Dermis blood vessel endothelial cell (primary cell): Measurements from ENCODE around the gene FAM110D. TPM values are rescaled to one million over a fixed set of nuclear protein-coding genes. Genes with fewer than 3 reads are reported as not detected.

Source experiments
- DNase-seq: peaks from one replicate; pipeline ENCODE4 v3.0.0; 2010
- total RNA-seq: library from RNA; depleted of rRNA; stranded (reverse); fragments of >200 nt; gene quantifications from 2 replicates; pipeline ENCODE4 v1.2.3, GENCODE V29; 2014

FAM110D gene
- 11.6 and 12.9 TPM in 2 replicates for total RNA-seq

DNA sequence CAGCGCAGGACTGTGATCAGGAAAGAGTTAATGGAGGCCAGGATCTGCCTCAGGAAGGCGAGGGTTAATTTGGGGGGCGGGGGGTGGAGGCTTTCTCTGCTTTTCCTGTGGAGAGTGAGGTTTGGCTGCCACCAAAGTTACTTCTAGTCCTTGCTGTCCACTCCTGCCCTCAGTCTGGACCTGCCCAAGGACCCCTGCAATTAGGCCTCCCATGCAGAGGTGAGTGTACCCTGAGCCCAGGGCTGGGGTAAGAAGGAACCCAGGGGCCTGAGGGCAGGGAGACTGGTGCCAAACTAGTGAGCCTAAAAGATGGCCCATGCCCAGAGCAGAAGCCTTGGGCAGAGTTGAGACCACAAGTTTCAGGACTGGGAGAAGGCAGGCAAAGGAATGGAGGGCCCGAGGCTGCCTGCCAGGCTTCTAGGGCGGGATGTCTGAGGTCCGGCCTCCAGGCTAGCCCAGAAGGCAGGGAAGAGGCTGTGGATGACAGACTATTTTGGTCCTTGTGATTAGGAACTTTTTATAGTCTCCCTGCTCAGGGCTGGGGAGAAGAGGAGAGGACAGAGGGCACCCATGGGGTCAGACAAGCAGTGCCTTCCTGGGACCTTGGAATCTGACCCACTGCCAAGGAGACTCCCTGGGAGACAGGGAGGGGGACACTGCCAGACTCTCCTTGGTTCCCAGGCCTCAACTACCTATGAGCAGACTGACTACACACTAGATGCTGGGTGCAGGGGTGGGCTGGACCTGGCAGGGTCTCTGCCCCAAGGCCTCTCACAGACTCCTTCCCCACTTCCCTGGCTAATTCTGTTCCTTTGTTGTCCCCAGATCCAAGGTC lies at the start of gene FAM110D:
Gene FAM110D (plus strand): TSS at position 172 of the 835 bp plus-strand sequence. CDS start 2,213 bp downstream, outside the sequence.
- DNase-seq, result peak; percentile 50

DNA sequence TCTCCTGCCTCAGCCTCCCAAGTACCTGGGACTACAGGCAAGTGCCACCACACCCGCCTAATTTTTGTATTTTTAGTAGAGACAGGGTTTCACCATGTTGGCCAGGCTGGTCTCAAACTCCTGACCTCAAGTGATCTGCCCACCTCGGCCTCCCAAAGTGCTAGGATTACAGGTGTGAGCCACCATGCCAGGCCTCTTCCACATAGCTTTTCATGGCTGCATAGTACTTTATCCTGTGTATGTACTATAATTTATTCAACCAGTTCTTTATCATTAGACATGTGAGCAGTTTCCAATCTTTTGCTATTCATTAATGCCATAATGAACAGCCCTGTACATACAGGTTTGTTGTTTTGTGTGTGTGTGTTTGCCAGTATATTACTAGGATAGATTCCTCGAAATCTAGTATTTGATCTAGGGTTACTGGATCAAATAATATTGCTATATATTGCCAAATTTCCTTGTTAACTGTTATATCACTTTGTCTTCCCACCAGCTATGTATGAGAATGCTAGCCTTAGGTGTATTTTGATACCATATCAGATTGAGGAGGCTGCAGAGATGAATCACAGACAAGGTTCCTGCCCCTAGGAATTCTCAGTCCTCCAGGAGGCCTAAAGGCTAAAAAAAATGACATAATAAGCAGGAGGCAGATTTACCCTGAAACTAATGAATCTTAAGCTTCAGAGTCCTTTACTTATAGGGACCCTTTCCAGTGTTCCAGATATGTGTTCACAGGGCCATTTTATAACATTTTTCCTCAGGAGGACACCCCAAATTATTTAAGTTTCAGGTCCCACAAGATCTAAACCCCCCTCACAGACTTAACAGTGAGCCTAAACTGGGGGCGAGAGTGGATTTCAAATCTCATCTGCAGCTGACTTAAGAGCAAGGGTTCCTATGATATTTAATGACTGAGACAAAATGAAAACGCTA lies 49.4 kb upstream of the FAM110D start:
- no peak for DNase-seq

DNA sequence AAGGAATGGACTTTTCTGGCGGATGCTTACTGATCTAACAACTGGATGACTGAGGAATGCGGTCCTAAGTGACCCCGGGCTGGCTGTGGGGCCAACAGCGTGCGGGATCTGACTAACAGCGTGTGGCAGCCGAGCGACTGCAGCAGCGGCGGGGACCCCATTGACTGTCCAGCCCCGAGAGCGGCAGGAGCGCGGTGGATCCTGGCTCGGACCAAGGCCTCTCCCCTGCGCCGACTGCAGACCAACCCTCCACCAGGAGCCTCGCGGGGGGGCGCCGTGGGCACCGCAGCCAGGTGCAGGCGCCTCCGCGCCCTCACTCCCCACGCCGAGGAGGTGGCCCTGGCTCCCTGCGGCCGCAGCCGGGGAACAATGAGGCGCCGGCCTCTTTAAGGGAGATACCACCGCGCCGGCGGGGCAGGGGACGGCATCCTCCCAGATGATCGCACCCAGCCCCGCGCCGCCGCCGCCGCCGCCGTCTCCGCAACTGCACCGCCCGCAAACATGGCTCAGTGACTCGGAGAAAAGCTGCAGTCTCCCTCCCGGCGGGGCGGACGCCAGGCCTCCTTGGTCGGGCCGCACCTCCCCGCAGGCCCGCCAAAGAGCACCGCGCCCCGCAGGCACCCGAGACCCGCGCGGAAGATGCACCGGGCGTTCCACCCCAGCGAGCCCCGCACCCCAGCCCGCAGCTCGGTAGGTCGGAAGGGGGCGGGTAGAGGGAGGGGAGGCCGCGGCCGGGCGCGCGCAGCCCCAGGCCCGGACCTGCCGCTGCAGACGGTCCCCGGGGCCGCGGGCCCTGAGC lies 47.9 kb upstream of the FAM110D start:
- peak; percentile 77 for DNase-seq

DNA sequence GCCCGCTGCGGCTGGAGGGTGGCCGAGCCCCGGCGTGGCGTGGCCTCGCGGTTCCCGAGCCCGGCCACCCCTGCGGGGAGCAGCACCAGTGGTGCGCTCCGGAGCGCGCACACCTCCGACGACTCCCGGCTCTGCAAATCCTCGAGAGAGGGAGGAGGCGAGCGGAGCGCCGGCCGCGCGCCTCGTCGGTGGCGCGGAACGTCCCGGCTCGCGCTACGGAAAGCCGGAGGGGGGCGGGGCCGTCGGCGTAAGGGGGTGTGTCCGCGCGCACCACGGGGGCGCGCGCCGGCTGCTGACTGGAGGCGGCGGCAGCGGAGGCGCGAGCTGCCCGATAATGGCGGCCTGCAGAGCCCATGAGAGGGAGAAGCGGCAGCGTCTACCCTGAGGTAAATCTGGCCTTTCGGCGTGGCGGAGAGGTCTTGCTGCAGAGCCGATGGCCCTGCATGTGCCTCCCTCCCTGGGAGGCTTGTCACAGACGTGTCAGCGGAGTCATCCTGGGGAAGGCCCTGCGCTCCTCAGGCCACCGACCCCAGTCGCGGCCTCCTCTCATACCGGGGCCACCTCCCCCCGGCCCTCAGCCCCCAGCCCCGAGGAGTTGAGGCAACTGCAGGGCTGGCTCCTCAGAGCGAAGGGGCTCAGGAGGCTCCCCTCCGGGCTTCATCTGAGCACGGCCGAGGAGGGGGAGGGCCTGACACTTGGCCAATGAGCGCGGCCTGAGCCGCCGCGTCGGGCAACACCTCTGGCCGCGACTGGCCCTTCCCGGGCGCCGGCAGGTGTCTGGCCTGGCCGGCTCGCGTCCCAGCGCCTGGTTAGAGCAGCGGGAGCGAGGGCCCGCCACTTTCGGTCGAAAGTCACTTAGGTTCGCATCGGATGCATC lies 47.1 kb upstream of the FAM110D start, which contains the start of gene PDIK1L:
Gene PDIK1L (plus strand): TSS at position 295 of the 877 bp plus-strand sequence. CDS start 2,485 bp downstream, outside the sequence.
- peak; percentile 98 for DNase-seq

DNA sequence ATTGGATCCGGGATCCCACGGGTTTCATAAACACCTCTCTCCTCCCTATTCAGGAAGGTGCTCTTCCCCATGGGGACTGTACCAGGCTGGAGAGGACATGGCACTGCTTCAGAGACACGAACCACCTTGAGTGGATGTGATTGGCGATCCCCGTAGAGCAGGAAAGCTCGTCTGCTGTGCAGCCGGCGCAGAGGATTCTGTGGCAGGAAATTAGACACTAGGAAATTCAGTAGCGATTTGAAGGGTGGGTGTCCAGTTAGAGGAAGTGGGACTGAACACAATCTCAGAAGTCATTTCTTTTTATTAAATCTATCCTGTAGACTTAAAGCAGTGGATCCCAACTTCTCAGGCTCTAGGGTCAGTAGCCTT lies 46.5 kb upstream of the FAM110D start:
- DNase-seq, result peak; percentile 41

DNA sequence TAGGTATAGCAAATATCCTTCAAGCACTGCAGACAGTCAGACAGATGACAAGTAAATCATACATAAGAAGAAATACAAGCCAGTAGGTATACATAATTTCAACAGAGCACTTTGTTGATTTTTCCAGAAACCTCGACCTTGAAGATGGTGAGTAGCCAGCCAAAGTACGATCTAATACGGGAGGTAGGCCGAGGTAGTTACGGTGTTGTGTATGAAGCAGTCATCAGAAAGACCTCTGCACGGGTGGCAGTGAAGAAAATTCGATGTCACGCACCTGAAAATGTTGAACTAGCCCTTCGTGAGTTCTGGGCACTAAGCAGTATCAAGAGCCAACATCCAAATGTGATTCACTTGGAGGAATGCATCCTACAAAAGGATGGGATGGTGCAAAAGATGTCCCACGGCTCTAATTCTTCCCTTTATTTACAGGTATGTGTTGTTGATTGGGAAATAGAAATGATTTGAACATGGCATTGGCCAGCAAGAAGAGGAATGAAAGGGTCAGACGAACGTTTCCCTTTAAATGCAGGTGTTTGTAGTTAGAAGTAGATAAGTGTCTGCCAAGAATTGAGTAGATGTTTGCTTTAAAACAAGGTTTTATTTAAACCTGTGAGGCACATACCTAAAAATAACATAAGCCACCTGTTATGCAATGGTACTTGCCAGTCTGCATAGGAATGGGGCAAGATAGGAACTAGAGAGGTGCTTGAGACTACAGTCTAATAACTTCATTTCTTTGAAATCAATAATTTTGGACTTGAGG lies 44.5 kb upstream of the FAM110D start:
- DNase-seq, result no peak

DNA sequence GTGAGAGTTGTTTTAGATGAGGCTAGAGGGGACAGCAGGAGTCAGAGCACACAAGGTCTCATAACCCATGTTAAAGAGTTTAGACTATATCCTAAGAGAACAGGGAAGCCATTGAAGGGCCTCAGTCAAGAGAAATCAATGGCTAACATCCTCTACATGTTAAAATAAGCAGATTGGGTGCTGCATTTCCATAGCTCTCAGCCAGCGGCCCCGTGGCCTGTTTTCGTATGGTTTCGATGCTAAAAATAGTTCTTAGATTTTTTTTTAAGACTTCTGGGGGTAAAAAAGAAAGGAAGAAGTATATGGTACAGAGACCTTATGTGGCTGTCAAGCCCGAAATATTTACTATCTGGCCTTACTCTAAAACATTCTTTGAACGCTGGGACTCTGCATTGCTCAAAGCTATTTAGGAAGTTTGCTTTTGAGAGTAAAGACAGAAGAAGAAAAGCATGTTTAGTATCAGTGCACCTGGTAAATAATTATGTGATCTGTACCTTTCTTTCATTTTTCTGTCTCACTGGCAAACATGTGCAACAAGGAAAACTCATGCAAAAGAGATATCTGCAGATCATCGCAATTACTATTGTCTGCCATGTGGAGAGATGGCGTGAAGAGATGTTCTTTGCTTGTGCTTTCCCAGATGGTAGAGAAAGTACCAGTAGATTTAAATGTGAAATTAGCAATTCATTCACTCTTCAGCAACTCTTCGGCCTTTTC lies 38.8 kb upstream of the FAM110D start:
- no peak for DNase-seq

DNA sequence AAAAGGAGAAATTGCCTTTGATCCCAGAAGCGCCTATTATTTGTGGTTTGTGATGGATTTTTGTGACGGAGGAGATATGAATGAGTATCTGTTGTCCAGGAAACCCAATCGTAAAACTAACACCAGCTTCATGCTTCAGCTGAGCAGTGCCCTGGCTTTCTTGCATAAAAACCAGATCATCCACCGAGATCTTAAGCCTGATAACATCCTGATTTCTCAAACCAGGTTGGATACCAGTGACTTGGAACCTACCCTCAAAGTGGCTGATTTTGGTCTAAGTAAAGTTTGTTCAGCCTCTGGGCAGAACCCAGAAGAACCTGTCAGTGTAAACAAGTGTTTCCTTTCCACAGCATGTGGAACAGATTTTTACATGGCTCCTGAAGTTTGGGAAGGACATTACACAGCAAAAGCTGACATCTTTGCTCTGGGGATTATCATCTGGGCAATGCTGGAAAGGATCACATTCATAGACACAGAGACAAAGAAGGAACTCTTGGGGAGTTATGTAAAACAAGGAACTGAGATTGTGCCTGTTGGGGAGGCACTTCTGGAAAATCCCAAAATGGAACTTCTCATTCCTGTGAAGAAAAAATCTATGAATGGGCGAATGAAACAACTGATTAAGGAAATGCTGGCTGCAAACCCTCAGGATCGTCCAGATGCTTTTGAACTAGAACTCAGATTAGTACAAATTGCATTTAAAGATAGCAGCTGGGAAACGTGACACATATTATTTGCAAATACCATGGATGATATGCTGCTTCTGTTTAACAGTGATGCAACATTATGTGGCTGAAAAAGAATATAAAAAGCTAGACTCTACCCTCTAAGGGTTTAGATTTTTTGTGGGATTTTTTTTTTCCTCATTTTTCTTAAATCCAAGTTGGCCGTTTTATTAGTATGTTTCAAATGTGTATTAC lies 36.8 kb upstream of the FAM110D start:
- no peak for DNase-seq

DNA sequence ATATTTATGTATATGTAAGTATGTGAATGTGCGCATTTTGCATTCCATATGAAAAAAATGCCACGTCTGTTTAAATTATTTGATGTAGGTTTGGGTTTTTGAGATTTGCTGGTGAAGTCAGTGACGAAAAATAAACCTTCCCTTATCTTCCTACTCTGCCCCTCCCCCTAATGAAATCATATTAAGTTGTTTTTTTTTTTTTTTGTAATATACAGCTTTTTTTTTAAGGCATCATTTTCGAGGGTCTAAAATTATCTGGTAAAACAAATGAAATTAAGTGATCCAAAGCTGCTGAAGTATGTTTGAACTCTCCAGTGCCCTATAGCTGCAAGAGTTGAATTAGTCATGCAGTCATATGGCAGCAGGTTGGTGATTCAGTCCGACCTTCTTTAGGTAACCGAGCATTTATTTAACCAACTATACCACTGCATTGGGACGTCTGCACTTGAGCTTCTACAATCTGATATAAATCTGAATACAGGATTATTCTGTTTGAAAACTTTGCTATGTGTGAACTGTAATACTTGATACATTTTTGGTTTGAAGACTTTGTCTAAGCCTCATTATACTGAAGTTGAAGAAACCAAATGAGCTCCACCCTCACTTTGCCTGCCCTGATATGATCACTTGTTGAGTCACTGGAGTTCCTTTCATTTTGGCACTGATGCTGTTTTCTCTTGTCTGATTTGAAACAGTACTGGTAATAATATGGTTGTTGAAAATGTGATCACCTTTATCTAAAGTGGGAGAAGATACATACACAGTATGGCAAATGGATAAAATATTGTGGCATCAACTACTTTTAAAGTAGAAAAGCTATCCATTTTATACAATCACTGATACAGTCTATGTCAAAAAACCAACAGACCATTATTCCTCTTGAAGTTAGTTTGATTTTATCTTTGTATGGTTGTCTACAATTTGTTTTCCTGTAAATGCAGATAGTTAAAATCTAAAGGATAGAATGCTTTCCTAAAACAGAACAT lies 35.6 kb upstream of the FAM110D start:
- peak; percentile 45 for DNase-seq

DNA sequence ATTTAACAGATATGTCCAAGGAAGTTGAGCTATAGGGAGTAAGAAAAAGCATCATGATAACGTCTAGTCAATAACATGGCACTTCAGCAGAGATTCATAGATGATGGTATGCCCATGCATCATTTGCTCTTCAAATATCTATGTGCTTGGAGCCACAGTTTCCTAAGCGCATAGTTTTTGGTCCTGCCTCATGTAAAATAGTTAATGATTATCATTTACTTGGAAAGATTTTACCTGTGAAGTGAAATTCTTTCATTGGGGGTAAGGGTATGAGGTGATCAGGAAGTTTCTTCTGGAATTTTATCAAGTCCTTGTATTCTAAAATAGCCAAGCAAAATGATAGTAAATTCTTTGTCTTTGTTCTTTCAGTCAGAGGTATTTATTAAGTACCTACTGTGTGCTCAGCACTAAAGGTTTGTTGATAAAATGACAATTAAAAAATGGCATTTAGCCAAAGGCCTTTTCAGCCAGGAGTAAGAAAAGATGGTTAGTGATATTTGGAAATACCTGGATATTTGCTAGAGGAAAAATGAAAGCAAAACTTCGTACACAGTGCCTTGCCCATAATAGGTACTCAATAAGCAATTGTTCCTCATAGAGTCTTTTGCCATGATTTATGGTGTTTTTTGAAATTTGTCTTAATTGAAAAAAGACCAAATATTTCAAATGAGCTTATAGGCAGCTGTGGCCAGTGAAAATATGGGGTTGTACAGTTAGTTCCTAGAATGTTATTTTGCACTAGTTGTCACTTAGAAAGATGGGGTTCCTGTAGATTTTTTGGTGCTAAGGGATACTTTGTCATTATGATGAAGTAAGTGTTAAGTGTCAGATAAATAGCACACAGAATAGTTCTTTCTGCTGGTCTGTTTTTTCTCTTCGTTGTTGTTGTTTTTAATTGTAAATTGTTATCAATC lies 34.2 kb upstream of the FAM110D start:
- DNase-seq, result no peak

DNA sequence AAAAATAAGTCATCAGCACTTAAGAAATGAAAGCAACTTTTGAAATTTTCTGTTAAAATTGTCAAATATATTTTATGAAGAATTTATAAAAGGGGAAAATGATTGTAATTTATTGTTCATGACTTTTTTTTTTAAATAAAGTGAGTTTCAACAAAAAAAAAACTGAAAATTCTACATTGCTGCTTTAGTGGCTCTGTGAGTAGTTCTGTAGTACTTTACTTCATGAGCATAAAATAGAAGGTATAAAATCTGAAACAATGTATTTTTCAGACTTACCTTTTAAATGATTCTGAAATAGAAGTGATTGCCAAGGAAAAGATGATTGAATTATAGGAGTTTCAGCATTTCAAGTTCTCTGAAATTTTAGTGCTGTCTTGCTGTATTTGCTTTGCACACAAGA lies 33.5 kb upstream of the FAM110D start:
- no peak for DNase-seq

DNA sequence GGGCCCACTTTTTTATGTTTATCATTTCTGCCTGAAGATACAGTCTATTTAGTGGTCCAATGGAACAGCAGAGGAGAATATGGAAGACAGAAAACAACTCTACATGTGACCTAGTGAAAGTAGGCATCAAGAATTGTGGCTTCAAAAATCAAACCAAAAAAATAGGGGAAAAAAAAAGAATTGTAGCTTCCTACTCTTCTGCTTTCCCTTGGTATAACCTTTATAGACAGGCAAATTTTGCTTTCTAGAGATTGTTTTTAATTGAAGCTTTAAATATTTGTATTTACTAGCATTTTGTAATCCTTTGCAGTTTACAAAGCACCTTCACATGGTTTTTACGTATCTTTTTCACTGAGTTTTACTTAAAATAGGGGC lies 32.9 kb upstream of the FAM110D start:
- DNase-seq, result no peak

DNA sequence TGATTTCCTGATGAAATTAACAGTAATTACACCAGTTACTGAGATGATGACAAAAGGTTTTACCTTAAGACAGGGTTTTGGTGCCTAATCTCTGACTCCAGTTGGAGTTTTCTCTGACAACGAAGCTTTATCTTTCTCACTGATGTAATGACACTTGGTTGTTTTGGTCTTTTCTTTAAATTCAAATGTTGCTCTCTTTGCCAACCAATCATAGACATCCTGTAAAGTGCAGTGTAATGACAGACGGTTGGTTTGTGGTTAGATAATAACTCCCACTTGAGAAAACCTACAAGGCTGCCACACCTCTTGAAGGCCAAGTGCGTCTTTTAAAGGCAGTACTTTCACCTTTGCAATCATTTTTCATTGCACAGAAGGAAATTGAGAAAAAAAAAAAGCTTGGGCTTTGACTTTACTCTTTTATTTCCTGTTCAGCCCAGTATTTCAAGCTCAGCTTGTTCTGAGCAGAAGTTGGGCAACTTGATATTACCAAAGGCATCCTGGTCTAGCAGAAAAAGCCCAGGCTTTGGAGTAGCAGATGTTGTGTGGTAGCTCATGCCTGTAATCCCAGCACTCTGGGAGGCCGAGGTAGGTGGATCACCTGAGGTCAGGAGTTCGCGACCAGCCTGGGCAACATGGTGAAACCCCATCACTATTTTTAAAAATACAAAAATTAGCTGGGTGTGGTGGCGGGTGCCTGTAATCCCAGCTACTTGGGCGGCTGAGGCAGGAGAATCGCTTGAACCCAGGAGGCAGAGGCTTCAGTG lies 32.4 kb upstream of the FAM110D start:
- no peak for DNase-seq

DNA sequence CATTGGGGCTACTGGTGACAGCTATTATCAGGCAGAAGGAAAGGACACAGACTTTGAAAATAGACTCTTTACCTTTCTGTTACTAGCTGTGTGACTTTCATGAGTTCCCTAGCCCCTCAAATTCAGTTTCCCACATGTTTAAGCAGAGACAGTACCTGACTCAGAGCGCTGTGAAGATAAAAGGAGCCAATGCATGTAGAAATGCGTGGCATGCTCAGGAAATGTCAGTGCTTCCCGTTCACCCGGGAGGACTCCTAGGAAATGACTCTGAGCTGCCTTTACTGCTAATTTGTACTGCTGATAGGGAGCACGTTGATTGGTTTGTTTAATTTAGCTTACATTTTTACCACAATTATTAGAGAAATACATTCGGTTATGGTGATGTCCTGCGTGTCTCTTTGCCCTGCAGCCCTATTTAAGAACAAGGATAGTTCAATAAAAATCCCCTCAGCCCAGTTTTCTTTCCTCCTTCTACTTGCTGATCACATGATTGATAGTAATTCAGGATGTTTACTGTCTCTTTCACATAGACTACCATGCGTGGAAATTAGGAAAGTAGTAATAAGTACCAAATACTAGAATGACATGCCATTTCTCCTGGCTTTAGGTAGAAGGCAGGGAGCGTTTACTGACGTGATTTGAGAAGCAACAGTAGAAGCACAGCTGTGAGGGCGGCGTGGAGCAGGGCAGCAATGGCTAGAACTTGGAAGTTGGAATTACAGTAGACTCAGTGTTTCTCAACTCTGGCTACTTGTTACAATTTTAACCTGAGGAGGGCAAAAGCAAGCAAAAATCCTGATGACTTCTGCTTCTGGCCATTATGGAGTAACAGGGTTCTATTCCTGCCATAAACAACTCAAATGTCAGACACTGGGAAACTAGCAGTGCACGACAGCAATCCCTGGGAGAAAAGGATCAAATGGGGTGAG lies 31.4 kb upstream of the FAM110D start:
- peak; percentile 42 for DNase-seq

DNA sequence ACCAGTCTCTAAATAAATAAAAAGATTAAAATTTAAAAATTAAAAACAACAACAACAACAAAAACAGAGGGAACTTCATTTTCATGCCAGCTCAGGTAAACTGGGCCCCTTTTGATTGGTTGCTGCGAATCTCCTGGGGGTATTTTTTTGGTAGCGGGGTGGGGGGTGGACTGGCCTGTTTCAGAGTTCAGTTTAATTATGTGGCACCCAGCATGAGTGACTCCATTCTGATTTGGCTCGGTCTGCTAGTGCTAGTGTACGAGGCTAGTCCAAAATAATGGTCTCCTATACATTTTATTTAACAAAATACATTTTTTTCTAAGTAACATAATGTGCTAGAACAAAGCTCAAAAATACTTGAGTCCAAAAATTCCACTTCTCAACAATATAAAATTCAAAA lies 29.1 kb upstream of the FAM110D start:
- no peak for DNase-seq
